ENCODE results near the gene FKBP10. TPM values are rescaled to one million over a fixed set of nuclear protein-coding genes. Genes with fewer than 3 reads are reported as not detected.
"Not testable (repeated sequence)": the region's sequence is repeated elsewhere in the genome, so short reads cannot be mapped to it uniquely, and the experiment has no call there.

Gene FKBP10
- total RNA-seq, 1 experiment from 2014 or later = 30.0 TPM

GRCh38 chr17:41775394-41776226, 37.2 kb upstream of the FKBP10 start:
- TF ChIP-seq EZH2 (IDR thresholded peaks at IDR 0.05; ENCODE audit: borderline replicate concordance, low read depth, low read length, poor library complexity, severe bottlenecking) (no peak), CTCF (conservative IDR thresholded peaks at IDR 0.05; ENCODE audit: low read depth, low read length) (no peak)
- H3K27ac ChIP-seq (ENCODE audit: low read depth, low read length, poor library complexity, severe bottlenecking) = no peak overlapping the region
- POLR2A ChIA-PET (ENCODE audit: low non-redundant PET) = no interaction called here
- intact Hi-C loops (cut with micrococcal nuclease; ENCODE audit: unreplicated experiment) = no loop called here
- CTCF ChIA-PET = no interaction called here
- no peaks in the 10 kb centered on the region for H3K27me3 ChIP-seq (replicated peaks; ENCODE audit: insufficient read depth, low read depth, low read length, poor library complexity)
- H3K9me3 ChIP-seq (ENCODE audit: low read depth, low read length, poor library complexity, severe bottlenecking) = no peaks in the 10 kb centered on the region
- BruUV-seq (replicated peaks) = no TSS peak
- H3K4me1 ChIP-seq (ENCODE audit: insufficient read depth, low read length, poor library complexity, severe bottlenecking) = no peaks in the 10 kb centered on the region
- no peak for DNase-seq (ENCODE audit: low spot score)
- no peaks in the 10 kb centered on the region for H3K36me3 ChIP-seq (ENCODE audit: insufficient read depth, low read length, poor library complexity, severe bottlenecking)
- no peak overlapping the region for H3K4me3 ChIP-seq (ENCODE audit: low read depth, low read length, poor library complexity, severe bottlenecking)

DNA sequence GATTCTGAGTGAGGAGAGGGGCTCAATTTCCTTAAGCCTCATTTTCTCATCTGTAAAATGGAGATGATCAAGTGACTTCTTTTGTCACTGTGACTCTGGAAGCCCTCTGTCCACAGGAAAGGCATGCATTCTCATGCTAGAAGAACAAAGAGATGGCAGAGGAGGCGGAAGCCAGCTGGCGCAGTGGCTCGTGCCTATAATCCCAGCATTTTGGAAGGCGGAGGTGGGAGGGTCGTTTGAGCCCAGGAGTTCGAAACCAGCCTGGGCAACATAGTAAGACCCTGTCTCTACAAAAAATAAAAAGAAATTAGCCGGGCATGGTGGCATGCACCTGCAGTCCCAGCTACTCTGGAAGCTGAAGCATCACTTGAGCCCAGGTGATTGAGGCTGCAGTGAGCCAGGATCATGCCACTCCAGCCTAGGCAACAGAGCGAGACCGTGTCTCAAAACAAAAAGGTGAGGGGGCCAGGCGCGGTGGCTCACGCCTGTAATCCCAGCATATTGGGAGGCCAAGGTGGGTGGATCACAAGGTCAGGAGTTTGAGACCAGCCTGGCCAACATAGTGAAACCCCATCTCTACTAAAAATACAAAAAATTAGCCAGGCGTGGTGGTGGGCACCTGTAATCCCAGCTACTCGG, 36.4 kb upstream of the FKBP10 start:
- intact Hi-C loops (cut with micrococcal nuclease; ENCODE audit: unreplicated experiment); H3K4me3 ChIP-seq (ENCODE audit: low read depth, low read length, poor library complexity, severe bottlenecking); H3K9me3 ChIP-seq (ENCODE audit: low read depth, low read length, poor library complexity, severe bottlenecking); POLR2A ChIA-PET (ENCODE audit: low non-redundant PET); H3K36me3 ChIP-seq (ENCODE audit: insufficient read depth, low read length, poor library complexity, severe bottlenecking); H3K4me1 ChIP-seq (ENCODE audit: insufficient read depth, low read length, poor library complexity, severe bottlenecking); DNase-seq (ENCODE audit: low spot score); H3K27ac ChIP-seq (ENCODE audit: low read depth, low read length, poor library complexity, severe bottlenecking); BruUV-seq (replicated peaks); H3K27me3 ChIP-seq (replicated peaks; ENCODE audit: insufficient read depth, low read depth, low read length, poor library complexity); CTCF ChIA-PET: not testable (repeated sequence)

DNA sequence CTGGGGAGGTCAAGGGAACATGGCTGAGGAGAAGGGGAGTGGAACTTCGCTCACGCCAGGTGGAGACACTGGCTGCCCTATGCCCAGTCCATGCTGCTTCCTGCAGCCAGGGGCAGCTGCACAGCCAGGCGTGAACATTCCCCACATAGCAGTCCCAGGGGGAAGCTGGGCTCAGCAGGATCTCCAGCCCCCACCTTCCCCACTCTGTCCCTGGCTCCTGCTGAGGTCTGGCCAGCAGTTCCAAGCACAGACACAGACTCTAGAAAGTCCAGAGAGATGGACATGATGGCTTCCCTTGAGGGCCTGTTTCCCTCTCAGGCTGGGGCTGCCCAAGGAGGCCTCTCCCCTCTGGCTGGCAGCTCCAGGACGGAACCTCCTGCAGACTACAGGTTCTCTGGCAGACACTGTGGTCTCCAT, 35.6 kb upstream of the FKBP10 start:
- no peaks in the 10 kb centered on the region for H3K4me1 ChIP-seq (ENCODE audit: insufficient read depth, low read length, poor library complexity, severe bottlenecking)
- H3K27me3 ChIP-seq (replicated peaks; ENCODE audit: insufficient read depth, low read depth, low read length, poor library complexity) = no peaks in the 10 kb centered on the region
- intact Hi-C loops (cut with micrococcal nuclease; ENCODE audit: unreplicated experiment) = no loop called here
- CTCF ChIA-PET = no interaction called here
- no peaks in the 10 kb centered on the region for H3K36me3 ChIP-seq (ENCODE audit: insufficient read depth, low read length, poor library complexity, severe bottlenecking)
- DNase-seq (ENCODE audit: low spot score) = no peak
- H3K9me3 ChIP-seq (ENCODE audit: low read depth, low read length, poor library complexity, severe bottlenecking) = no peaks in the 10 kb centered on the region
- no peak overlapping the region for H3K27ac ChIP-seq (ENCODE audit: low read depth, low read length, poor library complexity, severe bottlenecking)
- POLR2A ChIA-PET (ENCODE audit: low non-redundant PET) = no interaction called here
- no peak for TF ChIP-seq EZH2 (IDR thresholded peaks at IDR 0.05; ENCODE audit: borderline replicate concordance, low read depth, low read length, poor library complexity, severe bottlenecking)
- TF ChIP-seq CTCF (conservative IDR thresholded peaks at IDR 0.05; ENCODE audit: low read depth, low read length) = no peak
- no peak overlapping the region for H3K4me3 ChIP-seq (ENCODE audit: low read depth, low read length, poor library complexity, severe bottlenecking)
- BruUV-seq (replicated peaks) = no TSS peak

Measured in A673 (cell line).